ENCODE data around the gene PLCD1.

GRCh38 chr3:38006031-38006430 is 23.4 kb downstream of the PLCD1 start:
- TF ChIP-seq USF2 (IDR thresholded peaks at IDR 0.05; ENCODE audit: borderline replicate concordance, low read depth, low read length): no peak
- TF ChIP-seq CHD2 (IDR thresholded peaks at IDR 0.05; ENCODE audit: low read length, partially characterized antibody): no peak
- TF ChIP-seq, protein P1, sequence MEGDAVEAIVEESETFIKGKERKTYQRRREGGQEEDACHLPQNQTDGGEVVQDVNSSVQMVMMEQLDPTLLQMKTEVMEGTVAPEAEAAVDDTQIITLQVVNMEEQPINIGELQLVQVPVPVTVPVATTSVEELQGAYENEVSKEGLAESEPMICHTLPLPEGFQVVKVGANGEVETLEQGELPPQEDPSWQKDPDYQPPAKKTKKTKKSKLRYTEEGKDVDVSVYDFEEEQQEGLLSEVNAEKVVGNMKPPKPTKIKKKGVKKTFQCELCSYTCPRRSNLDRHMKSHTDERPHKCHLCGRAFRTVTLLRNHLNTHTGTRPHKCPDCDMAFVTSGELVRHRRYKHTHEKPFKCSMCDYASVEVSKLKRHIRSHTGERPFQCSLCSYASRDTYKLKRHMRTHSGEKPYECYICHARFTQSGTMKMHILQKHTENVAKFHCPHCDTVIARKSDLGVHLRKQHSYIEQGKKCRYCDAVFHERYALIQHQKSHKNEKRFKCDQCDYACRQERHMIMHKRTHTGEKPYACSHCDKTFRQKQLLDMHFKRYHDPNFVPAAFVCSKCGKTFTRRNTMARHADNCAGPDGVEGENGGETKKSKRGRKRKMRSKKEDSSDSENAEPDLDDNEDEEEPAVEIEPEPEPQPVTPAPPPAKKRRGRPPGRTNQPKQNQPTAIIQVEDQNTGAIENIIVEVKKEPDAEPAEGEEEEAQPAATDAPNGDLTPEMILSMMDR (IDR thresholded peaks at IDR 0.05): no peak
- TF ChIP-seq RFX5 (IDR thresholded peaks at IDR 0.05; ENCODE audit: low read length): no peak
- no peak for TF ChIP-seq EZH2phosphoT487 (IDR thresholded peaks at IDR 0.05; ENCODE audit: borderline replicate concordance, low read depth)
- TF ChIP-seq ZBTB33 (IDR thresholded peaks at IDR 0.05; ENCODE audit: borderline replicate concordance, low read depth): no peak
- TF ChIP-seq TAF1 (IDR thresholded peaks at IDR 0.05; ENCODE audit: borderline replicate concordance, low read depth, low read length): no peak
- TF ChIP-seq GABPA (IDR thresholded peaks at IDR 0.05; ENCODE audit: low read depth): no peak
- TF ChIP-seq POLR2AphosphoS5 (IDR thresholded peaks at IDR 0.05; ENCODE audit: low read depth, low read length): no peak
- no peak for TF ChIP-seq FOXJ3 (CRISPR knock-in tag; IDR thresholded peaks at IDR 0.05)
- no peak for TF ChIP-seq NFIC (IDR thresholded peaks at IDR 0.05; ENCODE audit: borderline replicate concordance)
